CD4-positive, alpha-beta T cell (primary cell): ENCODE data around the gene PNLIPRP1. TPM values are rescaled to one million over a fixed set of nuclear protein-coding genes. Genes with fewer than 3 reads are reported as not detected.

ENCODE experiments used
- ATAC-seq: fragments of 200-7000 bp; cut with Tn5 transposase; one replicate; pipeline ENCODE4 v1.10.0; 2022; ENCODE audit warnings: mild to moderate bottlenecking; ENCODE audit not compliant: poor library complexity
- CTCF ChIA-PET: fragments of 350-600 bp; sonication (Branson Sonifier 250); formaldehyde crosslinking; loops from one replicate; lab custom pipeline; 2021; ENCODE audit warnings: antibody characterized with exemption, inconsistent platforms; lab: Charles Lee
- POLR2A ChIA-PET: fragments of 350-600 bp; sonication (Branson Sonifier 250); formaldehyde crosslinking; loops from one replicate; lab custom pipeline; 2021; ENCODE audit warnings: antibody characterized with exemption, inconsistent platforms; lab: Charles Lee
- DNase-seq, 14 experiments: peaks; one replicate each; pipeline ENCODE4 v3.0.0-alpha.2; 2013 to 2020; ENCODE audit warnings: mixed read lengths in 2 of 14
- H3K27ac ChIP-seq, 2 donors: one replicate each; pipeline versions ENCODE4 v1.5.1 to v1.7.0; 2013; ENCODE audit warnings: low read length in 2 of 2, low read depth in 1 of 2, mild to moderate bottlenecking in 1 of 2
- H3K27me3 ChIP-seq, 2 experiments: 1 replicate in 1 of 2; 2 replicates in 1 of 2; pipeline versions ENCODE4 v1.6.1 to v1.7.0; 2013; ENCODE audit warnings: low read length in 2 of 2, control low read depth in 1 of 2, mild to moderate bottlenecking in 1 of 2, moderate library complexity in 1 of 2; ENCODE audit not compliant: insufficient read depth in 2 of 2, control insufficient read depth in 1 of 2
- H3K36me3 ChIP-seq: one replicate; pipeline ENCODE4 v1.6.1; 2013; ENCODE audit warnings: low read length, control low read depth; ENCODE audit not compliant: insufficient read depth
- H3K4me1 ChIP-seq: one replicate; pipeline ENCODE4 v1.6.1; 2013; ENCODE audit warnings: low read length, control low read depth; ENCODE audit not compliant: insufficient read depth
- H3K4me3 ChIP-seq: one replicate; pipeline ENCODE4 v1.5.1; 2013; ENCODE audit warnings: mild to moderate bottlenecking, low read length, moderate library complexity
- H3K9me3 ChIP-seq, 2 experiments: 1 replicate in 1 of 2; 2 replicates in 1 of 2; pipeline versions ENCODE4 v1.6.1 to v1.7.0; 2013; ENCODE audit warnings: low read length in 2 of 2, mild to moderate bottlenecking in 2 of 2, control low read depth in 1 of 2, moderate library complexity in 1 of 2; ENCODE audit not compliant: control insufficient read depth in 1 of 2, insufficient read depth in 1 of 2
- H3K27ac Mint-ChIP-seq: one replicate; pipeline ENCODE4 v1.8.0; 2020; ENCODE audit warnings: mixed read lengths
- H3K27me3 Mint-ChIP-seq: one replicate; pipeline ENCODE4 v1.8.0; 2021; ENCODE audit warnings: mixed read lengths
- H3K36me3 Mint-ChIP-seq: one replicate; pipeline ENCODE4 v1.8.0; 2021; ENCODE audit warnings: low read depth, mixed read lengths
- H3K4me1 Mint-ChIP-seq: one replicate; pipeline ENCODE4 v1.8.0; 2021; ENCODE audit warnings: low read depth, mixed read lengths
- H3K4me3 Mint-ChIP-seq: one replicate; pipeline ENCODE4 v1.8.0; 2020; ENCODE audit warnings: mild to moderate bottlenecking, mixed read lengths
- H3K9me3 Mint-ChIP-seq: one replicate; pipeline ENCODE4 v1.8.0; 2020; ENCODE audit warnings: mixed read lengths
- intact Hi-C, 2 experiments: fragments of 100-400 bp; cut with DNase I in 1 of 2; cut with micrococcal nuclease in 1 of 2; formaldehyde crosslinking; loops; one replicate each; pipeline versions ENCODE4 v1.15.1 to v1.9.0; 2023 to 2025; cut with DNase I, micrococcal nuclease
- total RNA-seq, 174 experiments: library from RNA in 2 of 174; stranded (reverse) in 2 of 174; gene quantifications; one replicate each; pipeline ENCODE4 v1.2.3 and lab custom pipeline; 2021 to 2026
- TF ChIP-seq, protein P1 (sequence below): fragments of 200-600 bp; IDR thresholded peaks from one replicate; pipeline ENCODE4 v1.8.0; 2022; ENCODE audit warnings: antibody characterized with exemption, mild to moderate bottlenecking

The PNLIPRP1 gene
- total RNA-seq, 2 experiments from 2014 or later = not detected

DNA sequence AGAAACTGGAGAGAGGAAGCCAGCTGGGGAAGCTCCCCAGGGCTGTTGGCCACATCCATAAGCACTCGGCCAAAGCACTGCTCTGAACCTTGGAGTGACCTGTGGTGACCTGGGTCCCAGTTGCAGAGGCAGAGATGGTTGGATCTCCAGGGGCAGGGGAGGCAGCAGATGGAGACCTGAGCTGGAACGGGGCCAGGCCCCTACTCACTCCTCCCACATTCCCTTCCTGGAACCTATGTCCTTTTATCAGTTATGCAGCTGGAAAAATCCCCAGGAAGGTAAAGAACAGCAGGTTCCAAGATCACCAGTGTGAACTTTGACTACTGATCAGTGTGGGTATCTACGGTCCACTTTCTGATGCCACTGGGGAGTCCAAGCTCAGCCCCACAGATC, 20.4 kb downstream of the PNLIPRP1 start:
- intact Hi-C loops = no loop called here
- CTCF ChIA-PET = no interaction called here

DNA sequence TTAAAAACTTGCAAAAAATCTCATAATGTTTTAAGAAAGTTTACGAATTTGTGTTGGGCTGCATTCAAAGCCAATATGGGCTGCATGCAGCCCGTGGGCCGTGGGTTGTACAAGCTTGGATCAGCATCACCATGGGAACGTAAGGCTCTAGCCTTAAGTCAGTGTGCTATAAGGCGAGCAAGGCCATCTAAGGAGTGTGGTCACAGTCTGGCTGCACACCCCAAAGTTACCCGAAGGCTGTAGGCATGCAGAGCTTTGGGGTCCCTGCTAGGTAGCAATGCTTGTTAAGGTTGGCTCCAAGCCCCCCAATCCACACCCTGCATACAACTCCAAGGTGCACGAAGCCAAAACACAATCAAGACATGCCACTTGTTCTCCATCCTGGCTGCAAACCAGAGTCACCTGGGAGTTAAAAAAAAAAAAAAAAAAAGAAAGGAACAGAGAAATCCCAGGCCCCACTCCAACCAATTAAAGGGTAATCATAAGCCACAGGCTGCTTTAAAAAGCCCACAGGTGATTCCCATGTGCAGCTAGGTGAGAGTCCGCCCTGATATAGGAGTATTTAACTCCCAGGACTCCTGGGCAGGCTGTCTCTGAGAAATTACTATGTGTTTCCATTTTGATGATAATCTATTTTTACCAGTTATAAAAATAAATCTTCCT, 21.5 kb downstream of the PNLIPRP1 start:
- Histone ChIP-seq H3K27me3 (peaks cover 12 to 16% of the 10 kb centered on the region in 2 experiments), H3K4me1 (no peaks in the 10 kb centered on the region), H3K9me3 (peaks cover 0 to 30% of the 10 kb centered on the region in 2 experiments), H3K36me3 (no peaks in the 10 kb centered on the region), H3K27ac (no peak overlapping the region), H3K4me3 (no peak overlapping the region)
- peaks cover 40% of the 10 kb centered on the region for H3K27me3 Mint-ChIP-seq
- intact Hi-C loops = no loop called here
- no peak for DNase-seq
- H3K36me3 Mint-ChIP-seq = no peaks in the 10 kb centered on the region
- H3K4me1 Mint-ChIP-seq = no peaks in the 10 kb centered on the region
- ChIA-PET CTCF (interaction anchor here (0.6 kb wide), 1 partner anchor 1322 kb away, joined by 3 read pairs; no protein-coding TSS in a partner anchor), POLR2A (no interaction called here)
- no peak for ATAC-seq
- no peaks in the 10 kb centered on the region for H3K9me3 Mint-ChIP-seq
- H3K4me3 Mint-ChIP-seq = no peak overlapping the region
- H3K27ac Mint-ChIP-seq = no peak overlapping the region
- TF ChIP-seq, protein P1, sequence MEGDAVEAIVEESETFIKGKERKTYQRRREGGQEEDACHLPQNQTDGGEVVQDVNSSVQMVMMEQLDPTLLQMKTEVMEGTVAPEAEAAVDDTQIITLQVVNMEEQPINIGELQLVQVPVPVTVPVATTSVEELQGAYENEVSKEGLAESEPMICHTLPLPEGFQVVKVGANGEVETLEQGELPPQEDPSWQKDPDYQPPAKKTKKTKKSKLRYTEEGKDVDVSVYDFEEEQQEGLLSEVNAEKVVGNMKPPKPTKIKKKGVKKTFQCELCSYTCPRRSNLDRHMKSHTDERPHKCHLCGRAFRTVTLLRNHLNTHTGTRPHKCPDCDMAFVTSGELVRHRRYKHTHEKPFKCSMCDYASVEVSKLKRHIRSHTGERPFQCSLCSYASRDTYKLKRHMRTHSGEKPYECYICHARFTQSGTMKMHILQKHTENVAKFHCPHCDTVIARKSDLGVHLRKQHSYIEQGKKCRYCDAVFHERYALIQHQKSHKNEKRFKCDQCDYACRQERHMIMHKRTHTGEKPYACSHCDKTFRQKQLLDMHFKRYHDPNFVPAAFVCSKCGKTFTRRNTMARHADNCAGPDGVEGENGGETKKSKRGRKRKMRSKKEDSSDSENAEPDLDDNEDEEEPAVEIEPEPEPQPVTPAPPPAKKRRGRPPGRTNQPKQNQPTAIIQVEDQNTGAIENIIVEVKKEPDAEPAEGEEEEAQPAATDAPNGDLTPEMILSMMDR = no peak

More for the DNA sequence above, 20.4 kb downstream of the PNLIPRP1 start:
- H3K27ac Mint-ChIP-seq = no peak overlapping the region
- DNase-seq (no peak), ATAC-seq (no peak)
- no peak overlapping the region for H3K4me3 Mint-ChIP-seq
- TF ChIP-seq, protein P1 = no peak
- no peaks in the 10 kb centered on the region for H3K36me3 Mint-ChIP-seq
- H3K36me3 ChIP-seq = no peaks in the 10 kb centered on the region
- H3K27me3 ChIP-seq = peaks cover 13 to 16% of the 10 kb centered on the region in 2 experiments
- H3K4me3 ChIP-seq = no peak overlapping the region
- no peak overlapping the region for H3K27ac ChIP-seq
- POLR2A ChIA-PET = no interaction called here
- H3K9me3 ChIP-seq = peaks cover 0 to 30% of the 10 kb centered on the region in 2 experiments
- no peaks in the 10 kb centered on the region for H3K9me3 Mint-ChIP-seq
- no peaks in the 10 kb centered on the region for H3K4me1 ChIP-seq
- peaks cover 40% of the 10 kb centered on the region for H3K27me3 Mint-ChIP-seq
- no peaks in the 10 kb centered on the region for H3K4me1 Mint-ChIP-seq

DNA sequence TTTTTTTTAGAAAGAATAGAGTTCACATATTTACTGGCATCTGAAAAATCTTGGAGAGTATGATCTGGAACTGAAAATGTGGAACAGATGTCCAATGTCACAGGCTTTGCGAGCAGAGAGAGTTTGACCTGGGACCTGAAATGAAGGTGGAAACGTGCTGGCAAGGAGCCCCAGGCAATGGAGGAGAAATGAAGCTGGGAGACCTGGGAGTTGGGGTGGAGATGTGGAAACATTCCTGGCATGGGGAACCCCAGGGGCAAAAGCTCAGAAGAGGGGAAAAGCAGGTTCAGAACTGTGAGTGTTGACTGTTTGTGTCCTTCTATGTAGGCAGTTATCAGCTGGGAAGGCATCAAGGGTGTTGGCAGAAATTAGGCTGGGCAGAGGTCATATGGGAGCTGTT, 22.7 kb downstream of the PNLIPRP1 start:
- Mint-ChIP-seq H3K27me3 (peaks cover 35% of the 10 kb centered on the region), H3K4me3 (no peak overlapping the region), H3K36me3 (no peaks in the 10 kb centered on the region), H3K4me1 (no peaks in the 10 kb centered on the region), H3K27ac (no peak overlapping the region), H3K9me3 (no peaks in the 10 kb centered on the region)
- Histone ChIP-seq H3K4me1 (no peaks in the 10 kb centered on the region), H3K4me3 (no peak overlapping the region), H3K9me3 (peaks cover 0 to 29% of the 10 kb centered on the region in 2 experiments), H3K36me3 (no peaks in the 10 kb centered on the region), H3K27me3 (peaks cover 10 to 13% of the 10 kb centered on the region in 2 experiments), H3K27ac (no peak overlapping the region)
- intact Hi-C loops = no loop called here
- ChIA-PET POLR2A (no interaction called here), CTCF (no interaction called here)
- DNase-seq = no peak
- TF ChIP-seq, protein P1 = no peak
- ATAC-seq = no peak
